ENCODE results near the gene EBP.
"Not testable (repeated sequence)": the region's sequence is repeated elsewhere in the genome, so short reads cannot be mapped to it uniquely, and the experiment has no call there.

Gene EBP

DNA sequence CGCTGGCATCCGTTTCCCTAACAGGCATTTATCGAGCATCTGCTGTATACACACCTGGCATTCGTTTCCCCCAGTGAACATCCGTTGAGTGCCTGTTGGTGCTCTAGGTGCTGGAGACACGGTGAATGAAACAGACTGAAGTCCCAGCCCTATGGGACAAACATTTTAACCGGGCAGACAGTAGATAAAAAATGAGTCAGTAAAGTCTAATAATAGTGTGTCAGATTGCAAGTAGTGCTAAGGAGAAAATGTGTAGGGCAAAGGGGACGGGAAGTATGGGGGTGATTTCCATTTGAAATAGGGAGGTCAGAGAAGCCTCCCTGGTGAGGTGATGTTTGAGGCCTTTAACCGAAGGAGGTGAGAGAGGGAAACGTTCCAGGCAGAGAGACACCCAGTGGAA, 5.3 kb upstream of the EBP start:
- DNase-seq (ENCODE audit: extremely low spot score), result no peak
- ChIA-PET POLR2A (no interaction called here), CTCF (no interaction called here)
- TF ChIP-seq, protein P1, sequence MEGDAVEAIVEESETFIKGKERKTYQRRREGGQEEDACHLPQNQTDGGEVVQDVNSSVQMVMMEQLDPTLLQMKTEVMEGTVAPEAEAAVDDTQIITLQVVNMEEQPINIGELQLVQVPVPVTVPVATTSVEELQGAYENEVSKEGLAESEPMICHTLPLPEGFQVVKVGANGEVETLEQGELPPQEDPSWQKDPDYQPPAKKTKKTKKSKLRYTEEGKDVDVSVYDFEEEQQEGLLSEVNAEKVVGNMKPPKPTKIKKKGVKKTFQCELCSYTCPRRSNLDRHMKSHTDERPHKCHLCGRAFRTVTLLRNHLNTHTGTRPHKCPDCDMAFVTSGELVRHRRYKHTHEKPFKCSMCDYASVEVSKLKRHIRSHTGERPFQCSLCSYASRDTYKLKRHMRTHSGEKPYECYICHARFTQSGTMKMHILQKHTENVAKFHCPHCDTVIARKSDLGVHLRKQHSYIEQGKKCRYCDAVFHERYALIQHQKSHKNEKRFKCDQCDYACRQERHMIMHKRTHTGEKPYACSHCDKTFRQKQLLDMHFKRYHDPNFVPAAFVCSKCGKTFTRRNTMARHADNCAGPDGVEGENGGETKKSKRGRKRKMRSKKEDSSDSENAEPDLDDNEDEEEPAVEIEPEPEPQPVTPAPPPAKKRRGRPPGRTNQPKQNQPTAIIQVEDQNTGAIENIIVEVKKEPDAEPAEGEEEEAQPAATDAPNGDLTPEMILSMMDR (IDR thresholded peaks at IDR 0.05; ENCODE audit: control extremely low read depth, extremely low read depth, low read depth, missing control alignments), result no peak

DNA sequence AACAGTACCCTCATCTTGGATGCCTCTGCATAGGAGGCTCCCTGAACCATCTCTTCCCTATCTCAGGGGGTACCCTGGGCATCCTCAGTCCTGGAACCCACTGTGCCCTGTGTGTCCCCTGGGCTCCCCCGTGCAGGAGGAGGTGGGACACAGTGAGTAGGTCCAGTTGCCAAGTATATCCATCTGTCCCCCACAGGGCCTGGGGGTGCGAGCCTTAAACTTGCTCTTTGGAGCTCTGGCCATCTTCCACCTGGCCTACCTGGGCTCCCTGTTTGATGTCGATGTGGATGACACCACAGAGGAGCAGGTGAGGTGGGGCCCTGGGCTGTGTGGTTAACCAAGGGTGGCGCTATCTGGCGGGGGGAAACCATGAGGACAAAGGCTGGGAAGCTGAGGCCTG, 4.6 kb upstream of the EBP start:
- TF ChIP-seq, protein P1 (IDR thresholded peaks at IDR 0.05; ENCODE audit: control extremely low read depth, extremely low read depth, low read depth, missing control alignments), result no peak
- no peak for DNase-seq (ENCODE audit: extremely low spot score)
- ChIA-PET POLR2A (no interaction called here), CTCF (no interaction called here)

DNA sequence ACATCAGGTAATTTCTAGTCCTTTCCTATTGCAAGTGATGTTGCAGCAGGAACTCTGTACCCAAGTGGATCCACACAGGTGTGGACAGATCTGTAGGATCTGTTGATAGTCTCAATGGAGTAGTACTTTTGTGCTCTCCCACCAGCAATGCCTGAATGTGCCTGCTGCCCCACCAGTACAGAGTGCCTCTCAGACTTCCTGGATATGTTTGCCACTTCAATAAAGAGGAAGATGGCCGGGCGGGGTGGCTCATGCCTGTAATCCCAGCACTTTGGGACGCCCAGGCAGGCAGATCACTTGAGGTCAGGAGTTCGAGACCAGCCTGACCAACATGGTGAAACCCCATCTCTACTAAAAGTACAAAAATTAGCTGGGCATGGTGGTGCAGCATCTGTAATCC, 2.1 kb upstream of the EBP start:
- CTCF ChIA-PET; DNase-seq (ENCODE audit: extremely low spot score); POLR2A ChIA-PET: not testable (repeated sequence)

DNA sequence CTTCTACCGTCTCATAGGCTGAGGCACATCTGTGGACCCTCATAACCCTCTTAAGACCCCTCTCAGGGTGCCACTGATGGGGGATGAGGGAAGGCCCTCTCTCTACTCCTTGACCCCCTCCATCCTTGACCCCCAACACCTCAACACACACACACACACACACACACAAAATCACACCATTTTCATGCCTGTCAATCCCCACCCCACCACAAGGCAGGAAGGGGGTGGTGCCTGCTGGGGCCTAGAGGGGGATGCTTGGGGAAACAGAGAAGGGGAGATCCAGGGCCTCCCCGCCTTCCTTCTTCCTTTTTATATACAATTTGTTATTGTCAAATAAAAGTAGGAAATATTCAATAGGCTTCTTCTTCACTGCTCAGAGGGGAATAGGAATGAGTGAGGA, 1.2 kb upstream of the EBP start:
- POLR2A ChIA-PET, result no interaction called here
- no peak for DNase-seq (ENCODE audit: extremely low spot score)
- CTCF ChIA-PET, result no interaction called here
- TF ChIP-seq, protein P1 (IDR thresholded peaks at IDR 0.05; ENCODE audit: control extremely low read depth, extremely low read depth, low read depth, missing control alignments), result no peak

DNA sequence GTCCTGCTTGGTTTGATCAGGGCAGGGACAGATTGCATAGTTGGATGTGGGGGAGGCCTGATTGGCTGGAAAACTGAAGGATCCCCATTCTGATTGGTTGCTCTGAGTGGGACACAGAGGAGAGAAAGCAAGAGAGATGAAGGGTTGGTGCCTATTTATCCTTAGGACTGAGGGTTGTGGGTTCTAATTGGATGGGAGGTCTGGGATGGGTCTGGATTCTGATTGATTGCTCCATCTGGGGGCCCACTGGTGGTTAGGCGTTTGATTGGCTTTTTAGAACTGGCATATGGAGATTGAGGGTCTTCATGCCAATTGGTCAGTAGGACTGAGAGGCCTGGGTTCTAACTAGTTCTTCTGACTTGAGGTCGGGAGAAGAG, 644 bp upstream of the EBP start:
- TF ChIP-seq, protein P1 (IDR thresholded peaks at IDR 0.05; ENCODE audit: control extremely low read depth, extremely low read depth, low read depth, missing control alignments), result no peak
- DNase-seq (ENCODE audit: extremely low spot score), result no peak
- ChIA-PET POLR2A (interaction anchor here (1.2 kb wide), 1 partner anchor 18 kb away, joined by 4 read pairs; the partner anchor contains the start of gene TBC1D25), CTCF (no interaction called here)

DNA sequence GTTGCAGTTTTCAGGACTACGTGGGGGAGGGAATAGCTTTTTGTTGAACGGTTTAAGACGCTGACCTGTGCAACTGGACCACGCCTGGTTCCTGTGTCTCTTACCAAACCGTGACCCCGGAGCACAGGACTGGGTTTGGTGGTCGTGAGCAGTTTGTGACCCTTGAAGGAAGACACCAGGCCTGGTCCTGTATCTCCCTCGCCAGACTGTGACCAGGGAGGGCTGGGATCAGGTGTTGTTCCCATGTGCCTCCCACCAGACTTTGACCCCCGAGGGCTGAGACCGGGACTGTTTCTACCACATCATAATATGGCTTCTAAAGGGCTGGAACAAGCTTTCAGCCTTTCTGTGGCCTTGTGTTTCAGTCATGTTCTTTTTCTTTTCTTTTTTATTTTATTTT, 683 bp downstream of the EBP start:
- TF ChIP-seq, protein P1 (IDR thresholded peaks at IDR 0.05; ENCODE audit: control extremely low read depth, extremely low read depth, low read depth, missing control alignments), result no peak
- ChIA-PET CTCF (no interaction called here), POLR2A (interaction anchor here (1.2 to 1.5 kb wide), 2 partner anchors 17 to 52 kb away, joined by 3 to 4 read pairs; partner anchors contain the start of genes RBM3 and TBC1D25)
- DNase-seq (ENCODE audit: extremely low spot score), result no peak

DNA sequence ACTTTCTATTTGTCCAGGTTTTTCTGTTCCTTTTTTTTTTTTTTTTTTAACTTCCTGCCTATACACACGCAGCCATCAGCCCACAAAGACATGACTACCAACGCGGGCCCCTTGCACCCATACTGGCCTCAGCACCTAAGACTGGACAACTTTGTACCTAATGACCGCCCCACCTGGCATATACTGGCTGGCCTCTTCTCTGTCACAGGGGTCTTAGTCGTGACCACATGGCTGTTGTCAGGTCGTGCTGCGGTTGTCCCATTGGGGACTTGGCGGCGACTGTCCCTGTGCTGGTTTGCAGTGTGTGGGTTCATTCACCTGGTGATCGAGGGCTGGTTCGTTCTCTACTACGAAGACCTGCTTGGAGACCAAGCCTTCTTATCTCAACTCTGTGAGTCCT, 2.1 kb downstream of the EBP start:
- POLR2A ChIA-PET, result no interaction called here

DNA sequence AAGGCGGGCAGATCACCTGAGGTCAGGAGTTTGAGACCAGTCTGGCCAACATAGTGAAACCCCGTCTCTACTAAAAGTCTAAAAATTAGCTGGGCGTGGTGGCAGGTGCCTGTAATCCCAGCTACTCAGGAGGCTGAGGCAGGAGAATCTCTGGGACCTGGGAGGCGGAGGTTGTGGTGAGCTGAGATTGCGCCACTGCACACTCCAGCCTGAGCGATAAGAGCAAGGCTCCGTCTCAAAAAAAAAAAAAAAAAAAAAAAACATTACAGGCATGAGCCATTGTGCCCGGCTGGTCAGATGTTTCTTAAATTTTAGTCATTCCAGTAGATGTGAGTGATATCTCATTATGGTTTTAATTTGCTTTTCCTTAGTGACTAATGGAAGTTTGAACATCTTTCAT, 4.2 kb downstream of the EBP start:
- CTCF ChIA-PET; DNase-seq (ENCODE audit: extremely low spot score): not testable (repeated sequence)
- POLR2A ChIA-PET, result interaction anchor here (0.7 kb wide), 1 partner anchor 14 kb away, joined by 3 read pairs; the partner anchor contains the start of gene TBC1D25

More for the DNA sequence above, 2.1 kb downstream of the EBP start:
- no peak for DNase-seq (ENCODE audit: extremely low spot score)
- CTCF ChIA-PET, result no interaction called here
- TF ChIP-seq, protein P1 (IDR thresholded peaks at IDR 0.05; ENCODE audit: control extremely low read depth, extremely low read depth, low read depth, missing control alignments), result no peak

All from GM10248 (cell line).